ENCODE measurements around the gene MITF.

The MITF gene

GRCh38 chr3:69838217-69838616 is 99.0 kb downstream of the MITF start:
- ATAC-seq (no peak), DNase-seq (no peak)

- no peak for DNase-seq
- no peak for ATAC-seq
These were observed 99.6 kb downstream of the MITF start for GRCh38 chr3:69838696-69839515.

GRCh38 chr3:69842351-69842750 is 103.1 kb downstream of the MITF start:
- DNase-seq (no peak), ATAC-seq (no peak)

- DNase-seq (no peak), ATAC-seq (no peak)
These were observed 103.5 kb downstream of the MITF start for GRCh38 chr3:69842789-69843188.

GRCh38 chr3:69844706-69845105 is 105.4 kb downstream of the MITF start:
- ATAC-seq (no peak), DNase-seq (no peak)

- ATAC-seq = no peak
- no peak for DNase-seq
These were observed 108.0 kb downstream of the MITF start for GRCh38 chr3:69847303-69847702.

GRCh38 chr3:69848113-69848512 is 108.8 kb downstream of the MITF start:
- ATAC-seq = no peak

GRCh38 chr3:69850849-69851248 is 111.6 kb downstream of the MITF start:
- no peak for DNase-seq
- ATAC-seq = no peak

More at GRCh38 chr3:69848113-69848512, 108.8 kb downstream of the MITF start:
- no peak for DNase-seq

- ATAC-seq = no peak
- no peak for DNase-seq
These were observed 113.8 kb downstream of the MITF start for GRCh38 chr3:69853027-69853426.

GRCh38 chr3:69855436-69856162 is 116.3 kb downstream of the MITF start:
- DNase-seq (no peak), ATAC-seq (no peak)

- DNase-seq = no peak
- no peak for ATAC-seq
These were observed 117.9 kb downstream of the MITF start for GRCh38 chr3:69856965-69857705.

GRCh38 chr3:69861556-69861955 is 122.3 kb downstream of the MITF start:
- DNase-seq = no peak
- no peak for ATAC-seq

GRCh38 chr3:69864141-69864540 is 124.9 kb downstream of the MITF start:
- ATAC-seq (no peak), DNase-seq (no peak)

GRCh38 chr3:69864766-69865165 is 125.5 kb downstream of the MITF start:
- ATAC-seq (no peak), DNase-seq (no peak)

GRCh38 chr3:69865925-69866679 is 126.8 kb downstream of the MITF start:
- no peak for ATAC-seq
- no peak for DNase-seq

- ATAC-seq = no peak
These were observed 127.9 kb downstream of the MITF start for GRCh38 chr3:69866988-69867720.

GRCh38 chr3:69867941-69868505 is 128.8 kb downstream of the MITF start:
- DNase-seq (no peak), ATAC-seq (no peak)

More at GRCh38 chr3:69866988-69867720, 127.9 kb downstream of the MITF start:
- DNase-seq = no peak

- no peak for DNase-seq
- ATAC-seq = no peak
These were observed 129.7 kb downstream of the MITF start for GRCh38 chr3:69868841-69869420.

- ATAC-seq = no peak
These were observed 130.4 kb downstream of the MITF start for GRCh38 chr3:69869643-69870042.

GRCh38 chr3:69871251-69871650 is 132.0 kb downstream of the MITF start:
- ATAC-seq (no peak), DNase-seq (no peak)

More at GRCh38 chr3:69869643-69870042, 130.4 kb downstream of the MITF start:
- DNase-seq = no peak

GRCh38 chr3:69871868-69872267 is 132.6 kb downstream of the MITF start:
- ATAC-seq = no peak

More at GRCh38 chr3:69871868-69872267, 132.6 kb downstream of the MITF start:
- DNase-seq = no peak

Measured in stimulated activated naive CD8-positive, alpha-beta T cell treated with anti-CD3 and anti-CD28 coated beads, Interleukin-15, Interleukin-2, amounts not matched to agents 100 U/mL and 50 U/mL, for 24 hours (primary cell).